ENCODE data around the gene FIGNL2. TPM values are rescaled to one million over a fixed set of nuclear protein-coding genes. Genes with fewer than 3 reads are reported as not detected.
A peak's percentile ranks its signal among the peaks of the same experiment; 100 is the strongest.
"Not testable (repeated sequence)": the region's sequence is repeated elsewhere in the genome, so short reads cannot be mapped to it uniquely, and the experiment has no call there.

FIGNL2 gene
- total RNA-seq, 1 donor from 2014 or later, result not detected

DNA sequence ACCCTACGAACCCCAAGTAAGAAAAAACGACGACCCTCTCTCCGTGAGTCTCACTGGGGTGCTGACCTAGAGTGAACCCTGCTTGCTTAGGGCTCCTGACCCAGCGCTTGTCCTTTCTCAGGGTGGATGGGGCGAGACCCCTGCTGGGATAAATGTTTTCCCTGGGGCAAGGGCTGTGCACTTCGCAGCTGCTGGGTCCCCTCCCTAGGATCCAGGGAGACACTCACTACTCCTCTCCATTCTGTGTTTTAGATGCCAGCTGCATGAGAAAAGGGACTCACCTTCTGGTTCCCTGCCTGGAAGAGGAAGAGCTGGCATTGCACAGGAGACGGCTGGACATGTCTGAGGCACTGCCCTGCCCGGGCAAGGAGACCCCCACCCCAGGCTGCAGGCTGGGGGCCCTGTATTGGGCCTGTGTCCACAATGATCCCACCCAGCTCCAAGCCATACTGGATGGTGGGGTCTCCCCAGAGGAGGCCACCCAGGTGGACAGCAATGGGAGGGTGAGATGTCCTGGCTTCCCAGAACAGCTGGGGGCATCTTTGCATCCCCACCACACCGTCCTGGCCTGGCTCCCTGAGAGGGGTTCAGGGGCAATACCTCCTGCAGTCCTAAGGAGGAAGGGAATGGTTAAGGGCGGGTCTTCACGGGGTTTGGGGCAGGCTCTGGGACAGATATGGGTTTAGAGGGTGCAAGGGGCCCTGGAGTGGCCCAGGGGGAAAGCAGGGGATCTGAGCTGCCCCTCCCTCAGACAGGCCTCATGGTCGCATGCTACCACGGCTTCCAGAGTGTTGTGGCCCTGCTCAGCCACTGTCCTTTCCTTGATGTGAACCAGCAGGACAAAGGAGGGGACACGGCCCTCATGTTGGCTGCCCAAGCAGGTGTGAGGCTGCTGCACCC is 40.0 kb upstream of the FIGNL2 start:
- no peak for DNase-seq (ENCODE audit: extremely low spot score in 2 of 2)
- TF ChIP-seq POLR2AphosphoS5 (IDR thresholded peaks at IDR 0.05; ENCODE audit: insufficient read depth in 1 of 2, low read depth in 1 of 2) (no peak), POLR2A (IDR thresholded peaks at IDR 0.05) (no peak)
- TF ChIP-seq, protein P1, sequence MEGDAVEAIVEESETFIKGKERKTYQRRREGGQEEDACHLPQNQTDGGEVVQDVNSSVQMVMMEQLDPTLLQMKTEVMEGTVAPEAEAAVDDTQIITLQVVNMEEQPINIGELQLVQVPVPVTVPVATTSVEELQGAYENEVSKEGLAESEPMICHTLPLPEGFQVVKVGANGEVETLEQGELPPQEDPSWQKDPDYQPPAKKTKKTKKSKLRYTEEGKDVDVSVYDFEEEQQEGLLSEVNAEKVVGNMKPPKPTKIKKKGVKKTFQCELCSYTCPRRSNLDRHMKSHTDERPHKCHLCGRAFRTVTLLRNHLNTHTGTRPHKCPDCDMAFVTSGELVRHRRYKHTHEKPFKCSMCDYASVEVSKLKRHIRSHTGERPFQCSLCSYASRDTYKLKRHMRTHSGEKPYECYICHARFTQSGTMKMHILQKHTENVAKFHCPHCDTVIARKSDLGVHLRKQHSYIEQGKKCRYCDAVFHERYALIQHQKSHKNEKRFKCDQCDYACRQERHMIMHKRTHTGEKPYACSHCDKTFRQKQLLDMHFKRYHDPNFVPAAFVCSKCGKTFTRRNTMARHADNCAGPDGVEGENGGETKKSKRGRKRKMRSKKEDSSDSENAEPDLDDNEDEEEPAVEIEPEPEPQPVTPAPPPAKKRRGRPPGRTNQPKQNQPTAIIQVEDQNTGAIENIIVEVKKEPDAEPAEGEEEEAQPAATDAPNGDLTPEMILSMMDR (IDR thresholded peaks at IDR 0.05), result no peak
- peaks cover 18% of the 10 kb centered on the region for H3K4me1 ChIP-seq
- H3K4me3 ChIP-seq, result no peak overlapping the region
- H3K27ac ChIP-seq, result no peak overlapping the region
- no peaks in the 10 kb centered on the region for H3K27me3 ChIP-seq
- no peaks in the 10 kb centered on the region for H3K36me3 ChIP-seq
- no peaks in the 10 kb centered on the region for H3K9me3 ChIP-seq
- intact Hi-C loops (cut with DNase I), result no loop called here

DNA sequence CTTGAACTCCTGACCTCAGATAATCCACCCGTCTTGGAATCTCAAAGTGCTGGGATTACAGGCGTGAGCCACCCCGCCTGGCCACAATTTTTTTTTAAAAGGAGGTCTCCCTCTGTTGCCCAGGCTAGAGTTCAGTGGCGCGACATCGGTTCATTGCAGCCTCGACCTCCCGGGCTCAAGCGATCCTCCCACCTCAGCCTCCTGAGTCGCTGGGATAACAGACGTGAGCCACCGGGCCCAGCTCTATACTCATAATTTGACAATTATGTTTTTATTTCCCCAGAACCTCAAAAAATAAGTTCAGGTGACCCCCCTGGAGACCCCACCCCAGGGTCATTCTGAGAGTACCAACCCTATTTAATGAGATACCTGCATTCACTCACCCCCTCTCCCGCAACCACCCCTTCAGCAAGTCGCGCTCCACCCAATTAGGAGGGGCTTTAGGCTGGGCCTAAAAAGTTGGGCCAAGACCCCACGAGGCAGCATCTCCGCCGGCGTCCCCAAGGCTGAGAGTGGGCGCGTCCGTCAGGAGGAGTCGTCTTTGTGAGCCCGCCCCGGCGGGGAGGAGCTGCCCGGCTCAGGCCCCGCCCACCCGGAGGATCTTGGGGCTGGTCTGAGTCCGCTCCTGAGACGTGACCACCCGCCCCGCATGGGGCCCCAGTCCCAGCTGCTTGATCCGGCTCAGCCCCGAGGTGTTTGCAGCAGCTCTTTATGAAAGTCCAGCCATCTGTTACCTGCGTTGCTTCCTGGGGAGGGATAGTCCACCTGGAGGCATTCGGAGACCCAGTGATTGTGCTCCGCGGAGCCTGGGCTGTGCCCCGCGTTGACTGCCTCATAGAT is 39.2 kb upstream of the FIGNL2 start, which contains the start of gene ANKRD33:
TSS of gene ANKRD33 (plus strand) at position 628 of the 840 bp plus-strand sequence. CDS start at position 712, 84 bp downstream.
- no peaks in the 10 kb centered on the region for H3K36me3 ChIP-seq
- intact Hi-C loops (cut with DNase I), result no loop called here
- H3K4me3 ChIP-seq, result no peak within 1 kb of the TSS
- TF ChIP-seq POLR2A (IDR thresholded peaks at IDR 0.05), result no peak
- TF ChIP-seq POLR2AphosphoS5 (IDR thresholded peaks at IDR 0.05; ENCODE audit: insufficient read depth in 1 of 2, low read depth in 1 of 2), result peak in 1 of 2 donors; percentile 41
- H3K4me1 ChIP-seq, result peaks cover 18% of the 10 kb centered on the region
- H3K27me3 ChIP-seq, result no peaks in the 10 kb centered on the region
- no peaks in the 10 kb centered on the region for H3K9me3 ChIP-seq
- no peak within 1 kb of the TSS for H3K27ac ChIP-seq
- no peak for DNase-seq (ENCODE audit: extremely low spot score in 2 of 2)

DNA sequence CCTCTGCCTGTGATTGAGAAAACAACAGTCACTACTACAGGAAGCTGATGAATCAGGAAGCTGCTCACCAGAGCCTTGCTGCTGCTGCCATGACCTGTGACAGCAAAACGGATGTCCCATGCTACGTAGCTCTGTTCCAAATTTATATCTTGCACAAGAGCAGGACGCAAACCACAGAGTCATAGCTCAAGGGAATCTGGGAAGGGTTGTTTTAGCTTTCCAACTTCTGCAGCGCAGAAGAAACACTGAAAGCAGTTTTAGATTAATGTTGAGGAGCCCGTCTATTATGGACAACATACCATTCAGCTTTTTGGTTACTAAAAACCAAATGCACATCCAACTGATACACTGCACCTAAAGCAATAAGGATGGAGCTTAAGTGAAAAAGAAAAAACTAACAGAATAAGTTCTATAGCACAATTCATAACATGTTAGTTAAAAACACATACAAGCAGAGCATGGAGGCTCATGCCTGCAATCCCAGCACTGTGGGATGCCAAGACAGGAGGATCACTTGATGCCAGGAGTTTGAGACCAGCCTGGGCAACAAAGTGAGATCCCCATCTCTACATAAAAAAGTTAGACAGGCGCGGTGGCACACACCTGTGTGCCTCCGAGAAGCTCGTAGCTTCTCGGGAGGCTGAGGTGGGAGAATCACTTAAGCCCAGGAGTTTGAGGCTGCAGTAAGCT is 37.6 kb upstream of the FIGNL2 start:
- H3K4me1 ChIP-seq, result peaks cover 18% of the 10 kb centered on the region
- peak overlapping the region; percentile 76 for H3K27ac ChIP-seq
- H3K27me3 ChIP-seq, result no peaks in the 10 kb centered on the region
- intact Hi-C loops (cut with DNase I), result no loop called here
- H3K9me3 ChIP-seq, result no peaks in the 10 kb centered on the region
- DNase-seq (ENCODE audit: extremely low spot score in 2 of 2), result peak in 1 of 2 donors; percentile 98
- H3K36me3 ChIP-seq, result no peaks in the 10 kb centered on the region
- TF ChIP-seq, protein P1 (IDR thresholded peaks at IDR 0.05), result no peak
- TF ChIP-seq POLR2A (IDR thresholded peaks at IDR 0.05), result no peak
- TF ChIP-seq POLR2AphosphoS5 (IDR thresholded peaks at IDR 0.05; ENCODE audit: insufficient read depth in 1 of 2, low read depth in 1 of 2), result peak; percentile 46 to 99
- H3K4me3 ChIP-seq, result no peak overlapping the region

DNA sequence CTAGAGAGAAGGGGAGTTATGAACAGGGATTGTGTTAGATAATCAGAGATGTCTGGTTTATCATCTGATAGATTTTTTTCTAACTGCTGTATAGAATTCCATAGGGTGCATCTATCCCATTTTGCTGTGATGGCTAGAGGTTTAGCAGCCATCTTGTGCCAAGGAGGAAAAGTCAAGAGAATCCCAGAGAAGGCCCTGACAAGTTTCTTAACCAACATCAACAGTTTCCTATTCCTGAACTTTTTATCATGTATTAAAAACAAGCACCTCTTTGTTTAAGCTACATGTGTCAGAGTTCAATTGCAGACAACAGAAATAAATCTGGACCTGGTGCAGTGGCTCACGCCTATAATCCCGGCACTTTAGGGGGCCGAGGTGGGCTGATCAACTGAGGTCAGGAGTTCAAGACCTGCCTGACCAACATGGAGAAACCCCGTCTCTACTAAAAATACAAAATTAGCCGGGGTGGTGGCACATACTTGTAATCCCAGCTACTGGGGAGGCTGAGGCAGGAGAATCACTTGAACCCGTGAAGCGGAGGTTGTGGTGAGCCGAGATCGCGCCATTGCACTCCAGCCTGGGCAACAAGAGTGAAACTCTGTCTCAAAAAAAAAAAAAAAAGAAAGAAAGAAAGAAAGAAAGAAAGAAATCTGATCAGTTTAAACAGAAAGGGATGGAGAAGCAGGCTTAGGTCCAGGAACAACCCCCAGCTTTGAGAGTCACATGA is 36.9 kb upstream of the FIGNL2 start:
- not testable (repeated sequence) for DNase-seq (ENCODE audit: extremely low spot score in 2 of 2)
- H3K27ac ChIP-seq, result peak overlapping the region; percentile 76

DNA sequence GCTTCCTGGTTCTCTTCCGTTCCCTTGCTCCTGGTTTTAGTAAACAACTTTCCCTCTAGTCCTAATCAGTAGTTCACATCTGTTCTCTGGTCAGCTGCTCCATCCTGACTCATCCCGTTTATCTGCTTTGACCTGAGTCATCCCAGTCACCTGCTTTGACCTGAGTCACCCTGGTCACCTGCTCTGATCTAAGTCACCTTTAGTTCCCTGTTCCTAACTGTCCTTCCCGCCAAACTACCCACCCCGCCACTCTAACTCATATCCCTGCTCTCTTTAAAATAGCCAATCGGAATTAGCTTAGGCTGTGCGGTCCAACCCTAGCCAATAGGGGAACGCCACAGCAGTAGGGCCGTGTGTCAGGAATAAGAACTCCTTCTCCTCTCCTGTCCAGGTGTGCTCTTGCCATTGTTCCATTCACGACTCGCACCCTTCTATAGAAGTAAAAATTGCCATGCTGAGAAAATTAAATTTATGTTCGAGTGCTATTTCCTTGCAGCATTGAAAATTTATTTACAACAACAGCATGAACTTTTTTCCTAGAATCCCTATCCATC is 36.2 kb upstream of the FIGNL2 start:
- TF ChIP-seq POLR2AphosphoS5 (IDR thresholded peaks at IDR 0.05; ENCODE audit: insufficient read depth in 1 of 2, low read depth in 1 of 2) (peak in 1 of 2 donors; percentile 35), POLR2A (IDR thresholded peaks at IDR 0.05) (no peak)
- peaks cover 18% of the 10 kb centered on the region for H3K4me1 ChIP-seq
- H3K27me3 ChIP-seq, result no peaks in the 10 kb centered on the region
- H3K4me3 ChIP-seq, result no peak overlapping the region
- H3K27ac ChIP-seq, result peak overlapping the region; percentile 76
- intact Hi-C loops (cut with DNase I), result no loop called here
- H3K36me3 ChIP-seq, result no peaks in the 10 kb centered on the region
- DNase-seq (ENCODE audit: extremely low spot score in 2 of 2), result no peak
- H3K9me3 ChIP-seq, result no peaks in the 10 kb centered on the region

More for the DNA sequence above, 36.9 kb upstream of the FIGNL2 start:
- H3K9me3 ChIP-seq; H3K36me3 ChIP-seq; intact Hi-C loops (cut with DNase I); H3K27me3 ChIP-seq; H3K4me3 ChIP-seq: not testable (repeated sequence)
- peaks cover 18% of the 10 kb centered on the region for H3K4me1 ChIP-seq

All from vagina (tissue), 2 donors.